A549 (cell line): ENCODE results near the gene JAKMIP1.

Experiments used
- CEBPB ChIP-seq, 2 experiments: fragments of >200 bp in 1 of 2; sonication (Bioruptor Twin) in 1 of 2; formaldehyde crosslinking in 1 of 2; IDR thresholded peaks; 2 replicates each; pipeline ENCODE4 v1.6.1; 2012 to 2016
- CHD2 ChIP-seq: fragments of 150-350 bp; IDR thresholded peaks from 2 replicates; pipeline ENCODE4 v1.6.1; 2014; ENCODE audit warnings: low read length; ENCODE audit not compliant: partially characterized antibody
- CTCF ChIP-seq: fragments of >200 bp; sonication (Bioruptor Twin); formaldehyde crosslinking; IDR thresholded peaks from 3 replicates; pipeline ENCODE4 v1.5.1; 2016
- EP300 ChIP-seq, 2 experiments: fragments of >200 bp; sonication (Bioruptor Twin); formaldehyde crosslinking; IDR thresholded peaks; 2 replicates in 1 of 2; 3 replicates in 1 of 2; pipeline ENCODE4 v1.6.1; 2016 to 2017
- ESRRA ChIP-seq: fragments of 150-350 bp; IDR thresholded peaks from 2 replicates; pipeline ENCODE4 v1.6.1; 2014; ENCODE audit warnings: mild to moderate bottlenecking, low read length, borderline replicate concordance
- JUNB ChIP-seq: fragments of >200 bp; sonication (Bioruptor Twin); formaldehyde crosslinking; IDR thresholded peaks from 2 replicates; pipeline ENCODE4 v1.6.1; 2016
- NR3C1 ChIP-seq: fragments of >200 bp; sonication (Bioruptor Twin); formaldehyde crosslinking; IDR thresholded peaks from 3 replicates; pipeline ENCODE4 v1.6.1; 2017
- POLR2A ChIP-seq: IDR thresholded peaks from 2 replicates; pipeline ENCODE4 v1.6.1; 2012; ENCODE audit warnings: mild to moderate bottlenecking, low read length
- RCOR1 ChIP-seq: fragments of 150-350 bp; IDR thresholded peaks from 2 replicates; pipeline ENCODE4 v1.6.1; 2014; ENCODE audit warnings: antibody characterized with exemption, low read length, low read depth
- REST ChIP-seq: fragments of 200-600 bp; sonication (generic); IDR thresholded peaks from 2 replicates; pipeline ENCODE4 v1.6.1; 2016; ENCODE audit warnings: antibody characterized with exemption, mild to moderate bottlenecking, moderate library complexity
- RFX5 ChIP-seq: fragments of 450-650 bp; IDR thresholded peaks from 2 replicates; pipeline ENCODE4 v1.7.1; 2014; ENCODE audit warnings: antibody characterized with exemption, mild to moderate bottlenecking, moderate library complexity
- SMC3 ChIP-seq: fragments of >200 bp; sonication (Bioruptor Twin); formaldehyde crosslinking; IDR thresholded peaks from 3 replicates; pipeline ENCODE4 v1.6.1; 2018; ENCODE audit warnings: inconsistent platforms
- USF2 ChIP-seq: fragments of 450-650 bp; IDR thresholded peaks from 2 replicates; pipeline ENCODE4 v1.6.1; 2014; ENCODE audit warnings: antibody characterized with exemption

- TF ChIP-seq CTCF (no peak), NR3C1 (no peak), SMC3 (no peak), RFX5 (no peak), REST (no peak), CEBPB (IDR thresholded peaks at IDR 0.05) (no peak), JUNB (no peak), CHD2 (no peak), POLR2A (no peak), USF2 (no peak), EP300 (IDR thresholded peaks at IDR 0.05) (no peak), RCOR1 (no peak), ESRRA (no peak)
Observed at GRCh38 chr4:6012200-6012599, 188.1 kb downstream of the JAKMIP1 start.
